Caco-2 (cell line): Measurements from ENCODE around the gene HNRNPAB. TPM values are rescaled to one million over a fixed set of nuclear protein-coding genes. Genes with fewer than 3 reads are reported as not detected.

Experiments used
- BruUV-seq: library from RNA; stranded (reverse); fragments of 400-500 nt; replicated peaks from 2 replicates; lab custom pipeline; 2021; lab: Mats Ljungman, UMichigan
- CTCF ChIA-PET: fragments of 300-600 bp; sonication (Branson Sonifier 250); formaldehyde crosslinking; loops from one replicate; lab custom pipeline; 2022; ENCODE audit warnings: antibody characterized with exemption; lab: Charles Lee
- POLR2A ChIA-PET: fragments of 300-600 bp; sonication (Branson Sonifier 250); formaldehyde crosslinking; loops from one replicate; lab custom pipeline; 2022; ENCODE audit warnings: antibody characterized with exemption; lab: Charles Lee
- DNase-seq, 2 experiments: peaks; one replicate each; pipeline versions ENCODE4 v3.0.0 to v3.0.0-alpha.2; 2020 to 2022
- H3K27me3 ChIP-seq: replicated peaks from 2 replicates; pipeline ENCODE4 v1.6.0; 2011; ENCODE audit warnings: low read length; ENCODE audit not compliant: control insufficient read depth, insufficient read depth
- H3K36me3 ChIP-seq: 2 replicates; pipeline ENCODE4 v1.5.1; 2011; ENCODE audit warnings: low read length; ENCODE audit not compliant: control insufficient read depth, insufficient read depth
- H3K4me1 ChIP-seq: fragments of 250-450 bp; sonication (Bioruptor Pico); 2 replicates; pipeline ENCODE4 v1.5.1; 2020; ENCODE audit warnings: mild to moderate bottlenecking
- H3K4me3 ChIP-seq: 2 replicates; pipeline ENCODE4 v1.5.1; 2011; ENCODE audit warnings: low read depth, mild to moderate bottlenecking, control low read depth, low read length
- H3K9me3 ChIP-seq: fragments of 250-450 bp; sonication (Bioruptor Pico); 2 replicates; pipeline ENCODE4 v1.5.1; 2020; ENCODE audit warnings: mild to moderate bottlenecking, moderate library complexity
- H3K27ac Mint-ChIP-seq: one replicate; pipeline ENCODE4 v1.8.0; 2022; ENCODE audit warnings: mixed read lengths; ENCODE audit not compliant: unreplicated experiment
- H3K27me3 Mint-ChIP-seq: one replicate; pipeline ENCODE4 v1.8.0; 2022; ENCODE audit warnings: mixed read lengths; ENCODE audit not compliant: insufficient read depth, unreplicated experiment
- H3K36me3 Mint-ChIP-seq: one replicate; pipeline ENCODE4 v1.8.0; 2022; ENCODE audit warnings: mild to moderate bottlenecking, mixed read lengths; ENCODE audit not compliant: insufficient read depth, unreplicated experiment
- H3K4me1 Mint-ChIP-seq: one replicate; pipeline ENCODE4 v1.8.0; 2022; ENCODE audit warnings: low read depth, mixed read lengths; ENCODE audit not compliant: unreplicated experiment
- H3K4me3 Mint-ChIP-seq: one replicate; pipeline ENCODE4 v1.8.0; 2022; ENCODE audit warnings: mild to moderate bottlenecking, moderate library complexity, mixed read lengths; ENCODE audit not compliant: unreplicated experiment
- H3K9me3 Mint-ChIP-seq: one replicate; pipeline ENCODE4 v1.8.0; 2022; ENCODE audit warnings: mixed read lengths; ENCODE audit not compliant: unreplicated experiment
- CTCF ChIP-seq, 2 experiments: fragments of 200-600 bp in 1 of 2; IDR thresholded peaks; 1 replicate in 1 of 2; 2 replicates in 1 of 2; pipeline versions ENCODE4 v1.5.1 to v1.8.0; 2011 to 2022; ENCODE audit warnings: antibody characterized with exemption in 1 of 2, control low read depth in 1 of 2, inconsistent platforms in 1 of 2, low read depth in 1 of 2, low read length in 1 of 2, mild to moderate bottlenecking in 1 of 2, moderate library complexity in 1 of 2; ENCODE audit not compliant: insufficient read depth in 1 of 2, severe bottlenecking in 1 of 2, unreplicated experiment in 1 of 2
- intact Hi-C: fragments of 100-400 bp; cut with micrococcal nuclease; formaldehyde crosslinking; loops from one replicate; pipeline ENCODE4 v1.10.0; 2022; ENCODE audit not compliant: unreplicated experiment
- total RNA-seq: library from RNA; stranded (reverse); gene quantifications from 2 replicates; pipeline ENCODE4 v1.2.3, GENCODE V29; 2022

HNRNPAB gene
- total RNA-seq, 1 experiment from 2014 or later, result 295 TPM

- no peak for TF ChIP-seq CTCF (IDR thresholded peaks at IDR 0.05; ENCODE audit: insufficient read depth in 1 of 2, low read depth in 1 of 2, low read length in 1 of 2, severe bottlenecking in 1 of 2, unreplicated experiment in 1 of 2)
- Mint-ChIP-seq H3K9me3 (no peaks in the 10 kb centered on the region), H3K27me3 (no peaks in the 10 kb centered on the region), H3K4me1 (no peaks in the 10 kb centered on the region), H3K27ac (no peak overlapping the region), H3K4me3 (no peak overlapping the region), H3K36me3 (no peaks in the 10 kb centered on the region)
- H3K9me3 ChIP-seq, result no peaks in the 10 kb centered on the region
- no TSS peak for BruUV-seq
- DNase-seq, result no peak
- ChIA-PET CTCF (no interaction called here), POLR2A (no interaction called here)
- no peak overlapping the region for H3K4me3 ChIP-seq
- no peaks in the 10 kb centered on the region for H3K4me1 ChIP-seq
- no peaks in the 10 kb centered on the region; the same call in 1 of the 2 replicates for H3K27me3 ChIP-seq
- intact Hi-C loops, result no loop called here
- H3K36me3 ChIP-seq, result no peaks in the 10 kb centered on the region
These were observed 33.9 kb upstream of the HNRNPAB start for GRCh38 chr5:178170455-178170854.

DNA sequence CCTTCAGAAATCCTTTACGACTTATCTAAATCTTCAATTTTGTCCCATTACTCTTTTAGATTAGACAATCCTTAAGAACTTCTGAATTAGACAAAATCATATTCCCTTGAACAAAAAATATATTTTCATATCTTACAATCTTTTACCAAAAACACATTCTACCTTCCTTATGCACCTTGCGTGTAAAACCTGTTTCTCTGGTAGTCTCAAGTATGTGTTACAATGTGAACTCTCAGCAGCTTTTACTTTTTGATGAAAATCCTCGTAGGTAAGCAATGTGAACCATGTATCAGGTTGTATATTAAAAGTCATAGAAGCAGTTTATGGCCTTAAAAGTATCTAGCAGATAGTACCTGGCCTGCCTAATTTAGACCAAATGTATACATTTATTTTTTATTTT is 29.9 kb upstream of the HNRNPAB start:
- no peaks in the 10 kb centered on the region for H3K36me3 ChIP-seq
- H3K4me3 ChIP-seq, result no peak overlapping the region
- no peak for TF ChIP-seq CTCF (IDR thresholded peaks at IDR 0.05; ENCODE audit: insufficient read depth in 1 of 2, low read depth in 1 of 2, low read length in 1 of 2, severe bottlenecking in 1 of 2, unreplicated experiment in 1 of 2)
- no peaks in the 10 kb centered on the region for H3K27me3 Mint-ChIP-seq
- intact Hi-C loops, result no loop called here
- H3K4me1 ChIP-seq, result no peaks in the 10 kb centered on the region
- H3K4me1 Mint-ChIP-seq, result no peaks in the 10 kb centered on the region
- no peaks in the 10 kb centered on the region for H3K36me3 Mint-ChIP-seq
- no peaks in the 10 kb centered on the region; the same call in 1 of the 2 replicates for H3K27me3 ChIP-seq
- no peak overlapping the region for H3K4me3 Mint-ChIP-seq
- H3K27ac Mint-ChIP-seq, result no peak overlapping the region
- H3K9me3 ChIP-seq, result no peaks in the 10 kb centered on the region
- ChIA-PET CTCF (no interaction called here), POLR2A (interaction anchor here (0.7 kb wide), 1 partner anchor 11 kb away, joined by 3 read pairs; no protein-coding TSS in a partner anchor)
- peaks cover 2% of the 10 kb centered on the region for H3K9me3 Mint-ChIP-seq
- no peak for DNase-seq
- BruUV-seq, result no TSS peak

DNA sequence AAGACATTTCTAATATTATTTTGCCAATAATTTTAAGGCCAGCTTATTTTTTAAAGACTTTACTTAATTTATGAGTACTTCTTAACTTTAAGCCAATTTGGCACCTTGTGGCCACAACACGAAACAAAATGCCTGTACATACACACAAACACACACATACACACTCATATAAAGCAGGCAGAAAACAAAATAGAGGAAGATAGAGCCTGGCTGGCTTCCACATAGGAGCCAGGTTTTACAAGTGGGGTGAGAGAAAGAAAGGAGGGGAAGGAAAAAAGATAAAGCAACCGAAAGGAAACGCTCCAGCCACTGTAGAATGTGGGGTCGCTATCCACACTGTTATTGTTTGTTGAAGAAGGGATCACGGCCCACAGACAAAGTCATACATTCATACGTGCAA is 27.5 kb upstream of the HNRNPAB start:
- TF ChIP-seq CTCF (IDR thresholded peaks at IDR 0.05; ENCODE audit: insufficient read depth in 1 of 2, low read depth in 1 of 2, low read length in 1 of 2, severe bottlenecking in 1 of 2, unreplicated experiment in 1 of 2), result no peak
- no peaks in the 10 kb centered on the region; the same call in 1 of the 2 replicates for H3K9me3 ChIP-seq
- Mint-ChIP-seq H3K27me3 (no peaks in the 10 kb centered on the region), H3K27ac (no peak overlapping the region), H3K36me3 (no peaks in the 10 kb centered on the region), H3K9me3 (peaks cover 10% of the 10 kb centered on the region), H3K4me3 (no peak overlapping the region), H3K4me1 (peaks cover under 1% of the 10 kb centered on the region)
- H3K36me3 ChIP-seq, result no peaks in the 10 kb centered on the region
- no peak for DNase-seq
- H3K4me1 ChIP-seq, result no peaks in the 10 kb centered on the region
- no peak overlapping the region for H3K4me3 ChIP-seq
- no TSS peak for BruUV-seq
- POLR2A ChIA-PET, result no interaction called here
- CTCF ChIA-PET, result no interaction called here
- H3K27me3 ChIP-seq, result no peaks in the 10 kb centered on the region
- intact Hi-C loops, result no loop called here
